ENCODE results near the gene LRRC4C.
"Not testable (repeated sequence)": the region's sequence is repeated elsewhere in the genome, so short reads cannot be mapped to it uniquely, and the experiment has no call there.

Gene LRRC4C

DNA sequence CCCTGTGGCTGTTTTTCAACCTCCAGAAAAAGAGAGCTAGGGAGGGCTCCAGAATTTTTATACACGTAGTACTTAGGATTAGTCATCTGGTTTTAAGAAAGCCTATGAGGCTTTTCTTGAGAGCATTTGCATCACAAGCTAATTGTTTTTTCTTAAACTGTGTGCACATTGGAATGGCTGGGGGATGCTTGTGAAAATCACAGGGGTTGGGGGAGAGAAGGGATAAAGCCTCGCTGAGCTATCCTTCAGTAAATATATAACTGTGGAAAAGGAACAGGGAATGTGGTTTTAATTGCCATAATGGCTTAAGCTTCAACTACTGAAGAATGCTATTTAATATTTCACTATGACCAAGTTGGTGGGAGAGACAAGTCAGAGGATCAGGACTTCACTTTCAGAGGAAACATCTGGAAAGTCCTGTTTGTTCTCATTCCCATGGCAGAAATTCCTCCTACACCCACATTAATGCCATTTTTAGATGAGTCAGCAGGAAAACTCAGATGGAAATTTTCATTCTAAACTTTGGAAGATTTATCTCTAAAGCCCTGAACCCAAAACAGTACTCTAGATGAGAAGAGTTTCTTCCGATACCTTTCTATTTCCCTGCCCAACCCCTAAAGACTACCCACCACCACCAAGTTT is 591.3 kb downstream of the LRRC4C start:
- DNase-seq (ENCODE audit: low read depth) = no peak

DNA sequence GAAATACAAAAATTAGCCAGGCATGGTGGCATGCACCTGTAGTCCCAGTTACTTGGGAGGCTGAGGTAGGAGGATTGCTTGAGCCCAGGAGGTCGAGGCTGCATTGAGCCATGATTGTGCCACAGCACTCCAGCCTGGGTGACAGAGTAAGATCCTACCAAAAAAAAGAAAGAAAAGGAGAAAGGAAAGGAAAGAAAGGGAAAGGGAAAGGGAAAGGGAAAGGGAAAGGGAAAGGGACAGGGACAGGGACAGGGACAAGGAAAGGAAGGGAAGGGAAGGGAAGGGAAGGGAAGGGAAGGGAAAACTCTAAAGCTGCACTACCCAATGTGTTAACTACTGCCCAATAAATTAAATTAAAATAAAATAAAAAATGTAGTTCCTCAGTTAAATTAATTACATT is 601.7 kb downstream of the LRRC4C start:
- DNase-seq (ENCODE audit: low read depth) = not testable (repeated sequence)

DNA sequence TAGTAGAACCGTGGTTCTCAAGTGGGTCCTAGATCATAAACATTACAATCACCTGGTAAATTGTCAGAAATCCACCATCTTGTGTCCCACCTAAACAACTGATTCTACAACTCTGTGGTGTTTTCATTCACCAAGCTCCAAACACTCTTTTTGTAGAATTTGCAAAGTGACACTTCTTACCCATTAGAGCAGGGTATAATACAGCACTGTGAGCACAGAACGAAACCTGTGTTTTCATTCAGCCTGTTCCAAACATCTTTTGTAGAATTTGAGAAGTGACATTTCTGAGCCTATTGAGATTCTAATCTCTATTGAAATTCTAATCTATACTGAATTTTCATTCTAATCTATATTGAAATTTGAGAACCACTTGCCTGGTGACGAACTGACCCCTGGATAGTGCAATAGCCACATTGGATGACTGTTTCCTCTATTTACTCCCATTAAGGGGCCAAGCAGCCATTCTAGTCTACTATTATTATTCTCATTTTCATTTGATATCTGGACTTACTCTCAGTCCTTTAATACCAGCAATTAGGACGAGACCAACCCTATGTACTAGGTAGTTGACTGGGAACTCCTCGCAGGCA is 616.6 kb downstream of the LRRC4C start:
- DNase-seq (ENCODE audit: low read depth) = no peak

DNA sequence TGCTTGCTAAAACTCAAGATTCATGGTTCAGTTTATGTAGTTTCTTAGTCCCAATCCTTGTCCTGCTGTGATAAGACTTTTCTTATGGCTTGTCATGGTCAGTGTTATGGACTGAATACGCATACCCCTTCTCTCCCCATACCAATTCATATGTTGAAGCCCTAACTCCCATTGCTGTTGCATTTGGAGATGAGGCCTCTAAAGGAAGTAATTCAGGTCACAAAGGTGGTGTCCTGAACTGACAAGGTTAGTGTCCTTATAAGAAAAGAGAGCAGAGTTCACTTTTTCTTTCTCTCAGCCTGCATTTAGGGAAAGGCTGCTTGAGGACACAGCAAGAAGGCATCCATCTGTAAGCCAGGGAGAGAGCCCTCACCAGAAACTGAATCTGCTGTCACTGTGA is 618.2 kb downstream of the LRRC4C start:
- DNase-seq (ENCODE audit: low read depth) = no peak

DNA sequence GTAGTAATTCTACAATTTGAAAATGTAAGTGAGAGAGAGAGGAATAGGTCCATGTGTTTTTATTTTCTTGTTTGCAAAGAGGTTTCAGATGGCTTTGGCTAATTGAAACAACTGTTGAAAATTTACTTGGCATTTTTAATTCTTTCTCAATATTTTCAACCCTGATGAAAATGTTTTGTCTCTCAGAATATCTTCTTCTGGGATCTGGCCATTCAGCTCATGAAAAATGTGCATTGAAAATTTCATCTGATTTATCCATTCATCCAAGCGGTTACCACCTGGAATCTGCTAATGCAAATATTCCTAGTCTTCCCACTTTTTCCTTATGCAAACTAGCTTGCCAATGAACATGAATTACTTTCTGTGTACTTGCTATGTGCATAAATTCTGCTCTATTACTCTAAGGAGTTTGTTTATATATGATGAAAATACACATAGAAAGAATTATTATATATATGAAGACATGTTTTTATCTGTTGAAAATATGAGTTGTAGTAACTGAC is 621.2 kb downstream of the LRRC4C start:
- no peak for DNase-seq (ENCODE audit: low read depth)

DNA sequence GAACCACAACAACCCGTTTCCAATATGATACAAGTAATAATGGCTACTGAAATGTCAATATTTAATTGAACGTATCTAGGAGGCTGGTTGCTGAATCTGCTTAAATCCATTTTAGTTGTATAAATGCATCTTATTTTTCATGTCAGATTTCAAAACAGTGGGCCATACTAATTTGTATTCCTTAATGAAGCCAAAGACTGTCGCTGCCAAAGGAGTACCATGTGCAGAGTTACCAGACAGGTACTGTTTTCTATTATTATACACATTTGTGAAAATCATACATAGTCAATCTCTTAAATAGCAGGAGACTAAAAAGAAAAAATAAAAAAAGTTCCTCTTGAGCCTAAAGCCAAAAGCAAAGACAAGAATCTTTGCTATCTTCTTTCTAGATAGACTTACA is 632.3 kb downstream of the LRRC4C start:
- DNase-seq (ENCODE audit: low read depth) = no peak

DNA sequence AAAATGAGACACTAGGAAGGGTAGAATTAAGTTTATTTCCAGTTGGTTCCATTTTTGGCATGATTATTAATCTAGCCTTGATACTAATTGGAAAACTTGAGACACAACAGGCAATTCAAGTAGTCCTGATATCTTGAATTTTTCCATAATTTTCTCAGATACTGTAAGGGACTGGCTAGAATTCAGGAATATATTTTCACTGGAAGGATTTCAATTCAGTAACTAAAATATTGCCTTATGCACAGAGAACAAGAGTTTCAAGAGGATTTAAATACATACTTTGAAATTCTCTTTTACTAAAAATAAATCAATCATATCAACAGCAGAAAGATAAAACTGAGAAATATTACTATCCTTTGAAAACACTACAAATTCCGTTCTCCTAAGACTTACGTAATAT is 632.9 kb downstream of the LRRC4C start:
- no peak for DNase-seq (ENCODE audit: low read depth)

DNA sequence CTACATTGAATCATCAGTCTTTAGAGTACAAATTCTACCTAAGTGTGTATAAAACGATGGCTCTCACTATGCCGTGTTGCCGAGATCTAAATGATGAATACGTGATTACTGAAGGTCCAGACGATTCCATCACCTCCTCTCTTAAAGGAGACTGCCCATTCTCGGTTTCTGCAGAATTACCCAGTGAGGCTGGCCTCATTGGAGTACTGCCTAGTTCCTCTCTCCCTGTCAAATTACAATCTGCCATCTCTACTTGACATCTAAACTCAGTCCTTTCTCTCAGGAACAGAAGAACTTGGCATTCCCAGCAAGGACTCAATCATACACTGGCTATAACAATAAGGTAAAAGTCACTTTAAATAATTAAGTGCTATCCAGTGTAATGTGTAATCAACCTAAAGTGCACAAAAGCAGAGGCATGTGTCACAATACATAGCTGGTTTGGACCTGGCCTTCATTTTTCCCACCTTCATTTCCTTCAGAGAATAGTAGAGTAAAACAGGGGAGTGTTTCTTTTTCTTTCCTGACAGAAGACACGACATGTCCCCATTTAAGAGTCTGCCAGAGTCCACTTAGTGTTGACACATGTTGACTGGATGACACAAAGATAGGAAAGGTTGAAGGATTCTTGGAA is 634.1 kb downstream of the LRRC4C start:
- DNase-seq (ENCODE audit: low read depth) = no peak

DNA sequence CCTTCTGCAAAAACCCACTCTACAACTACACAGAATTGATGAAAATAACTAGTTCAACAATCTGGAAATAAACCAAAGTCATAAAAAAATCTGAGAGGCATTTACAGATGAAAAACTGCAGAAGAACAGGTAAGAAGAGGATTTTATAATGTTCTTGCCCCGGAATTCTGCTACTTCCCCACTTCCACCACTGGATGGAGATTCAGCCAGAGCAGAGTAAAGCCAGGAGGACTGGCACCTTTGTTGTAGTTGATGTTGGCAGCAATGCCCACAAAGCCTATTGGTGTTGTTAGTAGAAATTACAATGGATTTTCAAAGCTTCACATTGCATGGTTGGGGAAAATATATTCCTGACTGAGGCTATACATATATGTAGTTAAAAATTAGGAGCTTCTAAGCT is 640.2 kb downstream of the LRRC4C start:
- no peak for DNase-seq (ENCODE audit: low read depth)

DNA sequence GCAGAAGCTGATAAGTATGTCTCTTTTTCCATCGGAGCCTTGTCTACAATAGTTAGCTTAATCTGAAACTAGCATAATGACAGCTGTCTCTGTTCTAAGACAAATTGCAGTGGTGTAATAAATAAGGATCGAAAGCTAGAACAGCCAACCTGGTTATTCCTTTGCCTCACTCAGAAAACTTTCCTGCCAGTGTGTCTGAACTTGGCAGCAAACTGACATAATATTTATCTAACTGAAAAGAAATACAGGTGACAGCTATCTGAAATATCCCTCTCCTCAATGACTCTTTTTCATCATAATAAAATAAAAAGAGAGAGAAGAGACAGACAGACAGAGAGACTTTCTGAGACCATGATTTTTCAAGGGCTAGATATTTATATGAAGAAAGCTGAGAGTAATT is 642.5 kb downstream of the LRRC4C start:
- DNase-seq (ENCODE audit: low read depth) = no peak

DNA sequence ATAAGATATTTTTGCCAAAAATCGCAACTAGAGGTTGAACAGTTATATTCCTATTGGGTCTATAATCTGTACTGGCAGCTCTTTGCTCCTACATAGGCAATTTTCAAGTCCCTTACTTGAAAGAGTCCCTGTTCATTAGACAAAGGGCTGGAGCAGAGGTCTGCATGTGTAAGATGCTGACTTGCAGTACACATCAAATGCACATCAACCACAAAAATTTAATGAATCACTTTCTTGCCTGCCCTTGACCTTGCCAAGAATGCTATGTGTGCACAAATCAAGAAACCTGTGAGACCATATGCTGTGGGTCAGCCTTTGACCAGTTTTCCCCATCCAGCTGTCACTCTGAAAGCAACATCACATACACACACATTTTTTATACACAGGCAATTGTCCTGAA is 661.5 kb downstream of the LRRC4C start:
- DNase-seq (ENCODE audit: low read depth) = no peak

DNA sequence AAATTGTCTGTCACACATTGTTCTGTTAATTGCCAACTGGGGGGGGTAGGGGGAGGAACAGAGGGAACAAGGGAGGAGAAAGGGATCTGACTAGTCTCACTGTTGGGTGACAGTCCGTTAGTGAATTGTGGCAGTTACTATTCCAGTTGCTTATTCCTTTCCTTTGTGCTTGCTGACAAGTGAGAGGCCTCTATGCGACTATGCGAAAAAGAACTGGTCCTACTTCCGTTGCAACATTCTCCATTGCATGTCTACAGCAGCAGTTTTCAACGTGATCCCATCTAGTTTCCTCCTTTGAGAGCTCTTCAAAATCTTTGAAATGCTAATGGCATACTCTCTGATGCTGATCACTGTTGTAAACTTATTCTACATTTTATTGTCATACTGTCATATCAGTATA is 672.2 kb downstream of the LRRC4C start:
- no peak for DNase-seq (ENCODE audit: low read depth)

DNA sequence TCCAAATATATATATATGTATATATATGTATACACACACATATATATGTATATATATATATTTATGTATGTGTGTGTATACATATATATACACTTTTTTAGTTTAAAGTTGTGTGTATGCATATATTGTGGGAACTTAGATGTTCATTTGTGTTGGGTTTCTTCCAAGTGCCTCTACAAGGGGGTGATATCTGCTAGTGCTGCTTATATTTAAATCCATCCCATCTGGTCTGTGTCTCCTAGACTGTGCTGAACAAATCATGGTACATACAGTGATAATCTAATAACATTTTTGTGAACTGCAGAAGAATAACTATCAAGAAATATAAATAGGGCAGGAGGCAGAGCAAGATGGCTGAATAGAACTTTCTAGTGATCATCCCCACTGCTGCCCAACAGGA is 696.4 kb downstream of the LRRC4C start:
- DNase-seq (ENCODE audit: low read depth) = no peak

DNA sequence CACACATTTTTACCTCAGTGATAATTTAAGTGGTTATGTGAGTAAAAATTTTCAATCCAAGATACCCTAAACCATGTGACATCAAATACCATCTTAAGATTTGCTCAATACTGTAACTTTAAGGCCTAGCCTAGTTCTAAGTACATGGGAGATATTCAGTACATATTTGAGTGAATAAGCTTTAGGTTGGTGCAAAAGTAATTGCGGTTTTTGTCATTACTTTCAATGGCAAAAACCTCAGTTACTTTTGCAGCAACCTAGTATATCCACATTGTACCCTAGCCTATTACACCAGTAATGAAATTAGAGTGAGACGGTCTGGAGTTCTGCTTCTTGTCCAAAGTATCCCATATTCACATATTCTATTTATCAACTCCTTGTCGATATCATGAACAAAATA is 700.1 kb downstream of the LRRC4C start:
- DNase-seq (ENCODE audit: low read depth) = no peak

DNA sequence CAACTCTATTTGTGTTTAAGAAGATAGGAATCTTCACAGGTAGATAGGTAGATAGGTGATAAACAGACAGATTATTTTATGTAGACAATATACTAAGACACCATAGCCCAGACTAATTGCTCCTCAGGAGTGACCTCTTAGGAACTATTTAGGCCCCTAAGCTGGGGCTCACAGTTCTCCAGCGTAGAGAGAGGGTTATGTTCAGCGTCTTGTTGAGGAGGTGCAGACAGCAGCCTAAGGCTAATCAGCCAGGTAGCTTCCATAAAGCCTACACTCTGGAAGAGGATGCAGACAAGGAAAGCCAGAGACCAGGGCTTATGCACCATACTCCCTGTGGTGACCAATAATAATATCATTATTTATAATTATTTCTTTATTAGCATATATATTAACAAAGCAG is 705.2 kb downstream of the LRRC4C start:
- DNase-seq (ENCODE audit: low read depth) = no peak

DNA sequence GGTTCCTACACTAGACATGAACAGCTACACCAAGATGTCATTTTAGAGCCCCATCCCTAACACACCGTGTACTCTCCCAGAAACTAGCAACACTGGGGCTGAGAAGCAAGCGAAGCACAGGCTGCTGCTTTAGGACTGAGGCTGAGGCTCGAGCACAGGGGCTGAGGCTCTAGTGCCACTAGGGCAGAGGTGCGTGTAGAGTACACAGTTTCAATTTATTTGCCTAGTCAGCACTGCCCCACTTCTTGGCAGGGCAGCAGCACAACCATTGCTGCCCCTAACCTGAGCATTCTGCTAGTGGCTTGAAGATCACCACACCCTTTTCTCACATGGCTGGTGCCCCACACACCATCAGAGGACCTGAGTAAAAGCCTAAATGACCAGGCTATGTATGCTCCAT is 713.2 kb downstream of the LRRC4C start:
- DNase-seq (ENCODE audit: low read depth) = no peak

DNA sequence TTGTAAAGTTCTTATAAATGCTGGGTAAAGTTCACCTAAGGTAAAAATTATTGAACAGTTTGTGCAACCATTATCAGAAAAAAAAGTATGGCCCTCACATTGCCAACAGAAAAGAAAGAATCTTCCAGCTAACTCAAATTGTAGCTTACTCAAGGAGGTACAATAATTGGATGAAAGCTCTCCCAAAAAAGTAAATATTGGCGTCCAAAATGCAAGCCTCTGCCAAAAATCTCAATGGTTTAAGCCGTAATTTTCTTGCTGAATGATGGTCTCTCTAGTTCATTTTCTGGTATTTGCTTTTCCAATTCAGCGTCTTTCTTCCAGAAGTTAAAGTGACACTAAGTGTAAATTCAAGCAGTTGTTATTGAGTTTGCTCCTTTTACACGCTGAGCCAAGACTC is 727.3 kb downstream of the LRRC4C start:
- DNase-seq (ENCODE audit: low read depth) = no peak

DNA sequence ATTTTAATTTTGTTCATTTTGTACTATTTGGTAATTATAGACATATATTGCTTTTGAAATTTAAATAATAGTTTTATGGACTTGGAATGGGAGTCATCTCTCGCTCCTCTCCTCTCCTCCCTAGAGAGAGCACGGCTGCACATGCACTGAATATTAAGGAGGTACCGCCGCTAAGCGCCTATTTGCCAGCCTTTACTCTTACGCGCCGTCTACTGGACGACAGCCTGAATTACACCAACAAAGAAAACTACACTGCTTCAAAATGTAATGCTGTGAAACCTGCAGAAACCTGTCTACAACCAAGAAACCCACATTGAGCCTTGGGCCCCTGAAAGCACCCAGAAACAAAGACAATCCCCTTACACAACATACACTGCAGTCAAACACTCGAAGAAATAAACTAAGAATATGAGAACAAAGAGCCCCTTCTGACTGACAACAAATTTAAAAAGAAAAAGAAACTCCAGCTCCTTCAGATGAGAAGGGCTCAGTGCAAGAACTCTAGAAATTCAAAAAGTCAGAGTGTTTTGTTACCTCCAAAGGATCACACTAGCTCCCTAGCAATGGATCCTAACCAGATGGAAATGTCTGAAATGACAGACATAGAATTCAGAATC is 737.2 kb downstream of the LRRC4C start:
- no peak for DNase-seq (ENCODE audit: low read depth)

DNA sequence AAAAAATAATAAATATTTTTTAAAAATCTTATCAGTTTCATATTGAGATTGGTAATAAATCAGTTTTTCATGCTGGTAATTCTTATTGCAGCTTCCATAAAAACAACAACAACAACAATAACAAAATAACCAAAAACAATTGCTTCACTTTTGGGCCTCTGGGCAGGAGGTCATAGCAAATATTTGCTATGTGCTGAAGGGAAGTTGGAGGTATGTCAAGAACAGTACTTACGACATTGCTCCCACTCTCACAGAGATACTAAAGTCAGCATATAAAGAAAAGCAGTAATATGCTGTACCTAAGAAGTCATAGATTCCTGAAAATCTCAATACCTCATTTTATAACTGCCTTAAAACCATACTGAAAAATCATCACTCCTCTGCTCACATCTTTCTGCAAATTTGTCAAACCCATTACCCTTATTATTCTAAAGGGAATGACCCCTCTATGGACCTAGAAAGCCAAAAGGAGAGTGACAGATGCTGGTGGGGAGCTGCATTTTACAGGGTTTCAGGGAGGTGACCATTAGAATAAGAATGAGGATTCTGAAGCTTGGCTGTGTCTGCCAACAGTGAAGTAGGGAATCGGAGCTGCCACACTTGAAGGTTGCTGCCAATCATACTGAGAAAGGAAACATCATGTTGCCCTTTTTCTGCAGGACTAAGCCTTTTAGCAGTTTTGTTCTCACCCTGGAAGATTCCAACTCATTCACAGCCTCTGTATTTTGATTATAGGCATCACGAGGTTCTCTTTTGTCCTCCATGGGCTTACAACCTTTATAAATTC is 742.9 kb downstream of the LRRC4C start:
- DNase-seq (ENCODE audit: low read depth) = no peak

DNA sequence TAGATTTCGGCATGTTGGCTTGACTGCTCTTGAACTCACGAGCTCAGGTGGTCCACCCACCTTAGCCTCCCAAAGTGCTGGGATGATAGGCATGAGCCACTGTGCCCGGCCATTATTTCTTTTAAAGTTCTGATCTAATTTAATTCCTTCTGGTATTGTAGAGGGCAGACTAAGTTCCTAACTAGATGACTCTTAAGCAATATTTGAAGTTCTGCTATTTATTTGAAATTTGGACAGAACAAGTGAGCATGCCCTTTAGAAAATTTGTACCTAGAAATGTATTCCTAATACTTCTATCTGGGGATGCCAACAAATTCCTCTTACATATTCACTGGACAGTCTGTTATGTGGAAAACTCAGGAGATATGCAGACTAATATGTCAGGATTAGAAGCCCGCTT is 746.4 kb downstream of the LRRC4C start:
- no peak for DNase-seq (ENCODE audit: low read depth)

DNA sequence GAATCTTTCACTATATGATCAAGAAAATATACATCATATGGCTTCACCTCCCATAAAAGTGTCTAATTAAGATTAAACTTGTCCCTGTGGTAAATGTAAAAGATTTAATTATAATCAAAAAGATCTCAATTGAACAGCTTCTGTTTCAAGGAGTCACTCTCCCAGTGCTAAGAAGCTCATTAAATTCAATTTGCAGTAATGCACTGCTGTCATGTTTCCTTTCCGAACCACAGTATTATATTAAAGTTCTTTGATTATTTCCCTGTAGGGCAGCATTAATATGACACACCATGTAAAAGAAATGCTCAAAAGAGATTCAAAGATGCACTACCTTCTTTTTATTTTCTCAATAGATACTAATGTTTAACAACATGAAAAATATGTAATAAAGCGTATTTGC is 758.4 kb downstream of the LRRC4C start:
- no peak for DNase-seq (ENCODE audit: low read depth)

DNA sequence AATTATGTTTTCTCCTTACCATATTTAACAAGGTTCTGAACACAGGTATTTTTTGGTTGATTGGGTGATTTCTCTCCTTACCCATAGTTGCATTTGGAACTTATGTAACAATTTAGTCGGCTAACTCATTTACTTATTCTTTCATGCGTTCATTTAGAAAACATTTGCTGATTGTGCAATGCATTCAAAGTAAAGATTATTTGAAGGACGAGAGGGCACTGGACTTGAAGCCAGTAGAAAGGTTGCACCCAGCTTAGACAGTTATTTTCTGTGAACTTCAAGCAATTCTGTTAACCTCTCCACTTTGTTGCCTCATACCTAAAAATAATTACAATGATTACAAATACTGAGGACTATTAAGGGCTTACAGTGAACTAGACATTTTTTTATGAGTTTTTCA is 769.6 kb downstream of the LRRC4C start:
- no peak for DNase-seq (ENCODE audit: low read depth)

DNA sequence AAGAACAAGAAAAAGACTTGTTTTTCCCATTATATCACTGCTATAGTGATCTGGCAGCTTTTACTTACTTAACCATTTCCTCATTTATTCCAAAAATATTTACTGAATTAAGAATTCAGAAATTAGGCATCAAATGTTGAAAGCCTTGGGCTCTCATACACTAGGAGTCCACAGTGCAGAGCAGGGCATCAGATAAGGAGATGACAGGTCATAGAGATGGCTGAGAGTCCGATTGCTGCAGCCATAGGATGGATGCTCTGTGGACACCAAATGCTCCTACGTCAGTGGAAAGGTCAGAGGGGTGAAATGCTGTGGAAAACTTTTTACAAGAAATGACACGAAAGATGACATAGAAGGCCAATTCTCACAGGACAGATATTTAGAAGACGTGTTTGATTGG is 771.1 kb downstream of the LRRC4C start:
- no peak for DNase-seq (ENCODE audit: low read depth)
